ENCODE data around the gene TUFM. TPM values are rescaled to one million over a fixed set of nuclear protein-coding genes. Genes with fewer than 3 reads are reported as not detected.

Gene TUFM
- total and polyA plus RNA-seq, 2 of the 8 experiments (the other 6 are each of a cell fraction or from before 2014, with no cell fraction given), result 216 to 249 TPM

GRCh38 chr16:28837672-28838557 lies 8.2 kb downstream of the TUFM start:
- no peak overlapping the region for H3K4ac ChIP-seq (replicated peaks; ENCODE audit: insufficient read length, low read depth, low read length)
- H3K4me1 ChIP-seq (replicated peaks in 1 of 4; ENCODE audit: control insufficient read depth in 3 of 4, insufficient read depth in 4 of 4, low read length in 3 of 4), result no peaks in the 10 kb centered on the region
- no peak overlapping the region for H3K18ac ChIP-seq (ENCODE audit: extremely low read depth, low read length)
- 0 out of 2 replicates have a peak, but pooled peaks cover 2% of the 10 kb centered on the region for H3K79me1 ChIP-seq (ENCODE audit: low read depth, low read length)
- no peak overlapping the region for H3K4me2 ChIP-seq (ENCODE audit: insufficient read depth in 1 of 2, low read depth in 2 of 2, low read length in 2 of 2)
- no peaks in the 10 kb centered on the region for H3K9me3 ChIP-seq (ENCODE audit: insufficient read depth in 2 of 2, low read depth in 1 of 2, low read length in 1 of 2)
- no peak overlapping the region for H4K5ac ChIP-seq (ENCODE audit: insufficient read length, low read depth, low read length)
- H3K27ac ChIP-seq (ENCODE audit: low read depth, low read length), result no peak overlapping the region
- DNase-seq (ENCODE audit: low read depth in 1 of 2, low spot score in 2 of 2) (no peak), FAIRE-seq (no peak)
- no peak overlapping the region for H3K9ac ChIP-seq (replicated peaks in 1 of 4; ENCODE audit: extremely low read depth in 1 of 4, low read depth in 3 of 4, low read length in 3 of 4)
- TF ChIP-seq POLR2A (IDR thresholded peaks at IDR 0.05; ENCODE audit: control extremely low read depth in 1 of 2, low read depth in 2 of 2, low read length in 2 of 2) (peak in 1 of 2 experiments; percentile 13; a peak in 1 of 3 replicates), POLR2AphosphoS5 (IDR thresholded peaks at IDR 0.05; ENCODE audit: low read depth, low read length) (peak; percentile 64), TEAD4 (IDR thresholded peaks at IDR 0.05; ENCODE audit: low read depth, low read length) (no peak)
- ChIA-PET CTCF (ENCODE audit: partially characterized antibody) (interaction anchor here (0.6 to 4.5 kb wide), 3 partner anchors 8 to 118 kb away, joined by 3 to 26 read pairs (median 4); partner anchors contain the start of gene TUFM), POLR2A (ENCODE audit: partially characterized antibody) (interaction anchor here (0.7 to 23.4 kb wide), 11 partner anchors 2 to 112 kb away, joined by 3 to 756 read pairs (median 6); partner anchors contain the start of genes ATP2A1, ATXN2L, SH2B1 and TUFM)
- H3K36me3 ChIP-seq (ENCODE audit: control insufficient read depth in 2 of 4, insufficient read depth in 4 of 4, low read length in 3 of 4), result peaks cover 31 to 66% (median 49%) of the 10 kb centered on the region in 4 experiments
- no peaks in the 10 kb centered on the region for H3K27me3 ChIP-seq (replicated peaks in 1 of 4; ENCODE audit: control insufficient read depth in 3 of 4, extremely low read depth in 1 of 4, insufficient read depth in 3 of 4, low read length in 3 of 4)
- H2BK12ac ChIP-seq (ENCODE audit: low read depth, low read length), result no peak overlapping the region
- H3K79me2 ChIP-seq (ENCODE audit: control insufficient read depth in 1 of 2, insufficient read depth in 2 of 2, low read length in 2 of 2), result no peaks in the 10 kb centered on the region
- H3K56ac ChIP-seq (replicated peaks; ENCODE audit: insufficient read length, low read depth, low read length), result no peak overlapping the region
- H2BK15ac ChIP-seq (ENCODE audit: low read length), result no peak overlapping the region
- H3K4me3 ChIP-seq (ENCODE audit: extremely low read depth in 1 of 4, insufficient read depth in 2 of 4, low read depth in 3 of 4, low read length in 4 of 4), result no peak overlapping the region
- no peak overlapping the region for H2BK120ac ChIP-seq (replicated peaks; ENCODE audit: low read depth, low read length)
- no peak overlapping the region for H2AFZ ChIP-seq (ENCODE audit: low read length)
- 95% methylated on average over 7 of the region's 7 CpGs; no CpG with 5 or more reads in 1 of the 2 experiments for WGBS, 2 experiments (ENCODE audit: extremely low coverage in 1 of 2, insufficient coverage in 1 of 2, insufficient read length in 1 of 2, insufficient replicate concordance in 2 of 2, low coverage in 1 of 2, low lambda C conversion rate in 2 of 2, missing lambda C conversion rate in 1 of 2)
- no peak overlapping the region for H2BK20ac ChIP-seq (ENCODE audit: low read length)
- no peak overlapping the region for H4K91ac ChIP-seq (replicated peaks; ENCODE audit: insufficient read length, low read length)
- no peak overlapping the region for H3K23ac ChIP-seq (ENCODE audit: insufficient read length)
- H4K8ac ChIP-seq (ENCODE audit: extremely low read depth, insufficient read depth, low read length), result no peak overlapping the region
- H3K14ac ChIP-seq (ENCODE audit: insufficient read length), result no peak overlapping the region
- H4K20me1 ChIP-seq (replicated peaks in 1 of 2; ENCODE audit: control insufficient read depth in 1 of 2, insufficient read depth in 2 of 2, low read length in 2 of 2), result peaks cover 2 to 22% of the 10 kb centered on the region in 2 experiments
- no peak overlapping the region for H2BK5ac ChIP-seq (ENCODE audit: low read depth, low read length)
- no peak overlapping the region for H2AK5ac ChIP-seq (ENCODE audit: low read depth, low read length)
- H3K23me2 ChIP-seq (ENCODE audit: low read depth, low read length), result no peaks in the 10 kb centered on the region; the same call in 1 of the 2 replicates

Data from H1 (cell line).